T-helper 2 cell treated with Interferon-gamma antibody and Interleukin-4, amounts not matched to agents 100 ng/mL and 5 ng/mL, for 36 hours (primary cell): ENCODE results near the gene EFNA3. TPM values are rescaled to one million over a fixed set of nuclear protein-coding genes. Genes with fewer than 3 reads are reported as not detected.

Source experiments
- intact Hi-C: fragments of 100-400 bp; cut with micrococcal nuclease; formaldehyde crosslinking; loops from one replicate; pipeline ENCODE4 v1.15.1; 2023
- total RNA-seq: library from RNA; stranded (reverse); gene quantifications from 2 replicates; pipeline ENCODE4 v1.2.3, GENCODE V29; 2022

The EFNA3 gene
- total RNA-seq, 1 donor from 2014 or later: 2.4 TPM

DNA sequence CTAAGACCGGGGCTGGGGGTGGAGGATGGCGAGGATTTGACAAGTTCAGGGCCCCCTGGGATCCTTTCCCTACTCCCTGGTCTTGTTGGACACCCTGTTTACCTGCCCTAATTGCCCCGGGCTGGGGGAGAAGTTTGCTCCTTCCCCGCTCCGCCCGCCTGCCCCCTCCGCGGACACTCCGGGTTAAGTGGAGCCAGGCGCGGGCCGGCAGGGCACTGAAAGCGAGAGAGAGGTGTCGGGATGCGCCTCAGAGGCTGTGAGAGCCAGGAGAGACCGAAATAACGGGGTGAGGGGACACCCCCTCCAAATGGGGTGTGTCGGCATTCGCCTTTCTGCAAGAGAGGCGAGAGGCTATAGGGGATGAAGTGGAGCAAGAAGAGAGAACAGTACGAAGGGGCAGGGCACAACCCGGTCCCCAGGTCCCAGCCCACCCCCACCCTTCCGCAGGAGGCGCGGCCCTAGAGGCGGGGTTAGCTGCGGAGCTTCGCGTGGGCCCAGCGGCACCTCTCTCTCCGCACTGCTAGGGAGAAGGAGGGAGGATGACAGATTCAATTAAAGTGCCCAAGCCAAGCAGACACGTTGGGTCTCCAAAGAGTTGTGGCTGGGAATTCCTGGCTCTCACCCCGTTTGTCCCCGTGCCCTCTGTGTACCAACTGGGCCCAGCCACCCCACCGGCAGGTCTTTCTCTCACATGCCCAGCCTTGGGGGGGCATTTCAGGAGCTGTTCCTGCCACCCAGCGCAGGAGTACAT, 3.8 kb downstream of the EFNA3 start:
- intact Hi-C loops: no loop called here

DNA sequence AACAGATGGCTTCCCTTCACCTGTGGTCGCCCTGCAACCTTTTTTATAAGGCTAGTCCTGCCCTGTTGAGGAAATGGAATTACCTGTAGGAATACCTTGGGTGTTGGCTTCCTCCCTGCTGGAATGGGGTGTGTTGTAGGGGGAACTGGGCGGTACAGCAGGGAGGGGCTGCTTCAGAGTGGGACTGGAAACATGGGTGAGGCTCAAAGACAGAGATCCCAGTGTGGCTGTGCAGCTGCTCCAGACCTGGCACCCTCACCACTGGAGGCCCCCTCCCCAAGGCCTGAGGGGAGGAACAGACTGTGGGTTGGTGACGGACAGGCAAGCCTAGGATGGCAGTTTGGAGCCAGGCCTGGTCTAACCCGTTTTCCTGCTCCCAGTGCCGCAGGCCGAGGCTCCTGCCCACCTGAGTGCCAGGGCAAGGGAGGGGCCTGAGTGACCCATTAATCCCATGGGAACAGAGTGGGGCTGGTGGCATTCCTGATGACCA, 4.5 kb downstream of the EFNA3 start:
- intact Hi-C loops: no loop called here

DNA sequence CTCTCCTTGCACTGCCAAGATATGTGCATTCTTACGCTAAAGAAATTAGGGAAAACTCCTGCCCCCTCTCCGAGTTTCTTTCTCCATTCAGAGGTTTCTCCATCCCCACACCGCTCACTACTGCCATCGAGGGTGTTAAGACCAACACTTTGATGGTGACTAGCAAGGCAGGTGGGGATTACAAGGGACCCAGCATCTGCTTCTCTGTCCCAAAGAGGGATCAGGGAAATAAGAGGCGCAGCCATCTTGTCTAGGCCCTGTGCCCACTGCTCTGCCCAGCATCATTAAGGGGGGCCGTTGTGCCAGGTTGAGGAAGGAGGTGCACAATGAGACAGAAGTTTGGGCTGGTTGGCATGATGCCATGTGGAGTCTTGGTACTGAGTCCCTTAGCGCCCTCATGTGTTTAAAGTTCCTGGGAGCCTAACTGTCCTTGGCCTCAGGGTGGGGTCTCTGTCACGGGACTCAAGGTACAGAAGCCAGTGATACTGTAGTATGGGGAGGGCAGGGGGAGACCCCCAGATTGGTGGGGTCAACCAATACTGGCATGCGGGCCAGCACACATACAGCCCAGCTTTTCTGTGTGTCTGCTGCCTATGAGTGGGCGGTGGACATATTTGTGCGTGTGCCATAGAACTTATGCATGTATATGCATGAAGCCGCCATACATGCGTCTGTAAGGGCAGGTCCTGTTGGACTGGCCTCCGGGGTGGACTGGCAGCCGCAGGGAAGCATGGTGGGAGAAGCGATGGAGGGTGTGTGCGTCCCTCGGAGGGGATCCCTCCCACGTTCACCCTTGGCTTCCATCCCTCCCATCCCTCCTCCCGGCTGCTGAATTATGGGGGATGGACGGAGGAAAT, 5.5 kb downstream of the EFNA3 start:
- intact Hi-C loops: loop anchor here (1.0 to 2.0 kb wide), 4 partner anchors 21 to 81 kb away; partner anchors contain the start of genes EFNA4, SLC50A1 and ZBTB7B

DNA sequence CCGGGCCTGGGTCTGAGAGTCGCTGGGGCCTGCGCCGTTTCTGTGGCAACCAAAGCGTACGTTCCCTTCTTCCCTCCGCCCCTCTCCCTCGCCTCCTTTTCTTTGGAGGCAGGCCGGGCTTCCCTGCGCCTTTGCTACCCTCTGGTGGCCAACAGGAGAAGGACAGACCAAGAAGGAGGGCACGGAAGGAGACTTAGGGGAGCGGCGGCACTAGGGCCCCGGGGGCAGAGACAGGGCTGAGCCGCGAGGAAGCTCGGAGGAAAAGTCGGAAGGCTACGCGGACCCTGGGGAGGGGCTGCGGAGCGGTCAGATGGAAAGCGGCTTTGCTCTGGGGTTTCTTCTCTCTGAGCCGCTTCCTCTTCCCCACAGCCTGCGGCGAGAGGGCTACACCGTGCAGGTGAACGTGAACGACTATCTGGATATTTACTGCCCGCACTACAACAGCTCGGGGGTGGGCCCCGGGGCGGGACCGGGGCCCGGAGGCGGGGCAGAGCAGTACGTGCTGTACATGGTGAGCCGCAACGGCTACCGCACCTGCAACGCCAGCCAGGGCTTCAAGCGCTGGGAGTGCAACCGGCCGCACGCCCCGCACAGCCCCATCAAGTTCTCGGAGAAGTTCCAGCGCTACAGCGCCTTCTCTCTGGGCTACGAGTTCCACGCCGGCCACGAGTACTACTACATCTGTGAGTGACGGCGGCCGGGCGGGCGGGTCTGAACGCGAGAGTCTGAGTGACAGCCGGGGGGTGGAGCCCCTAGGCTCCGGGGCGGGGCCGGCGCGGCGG, 6.3 kb downstream of the EFNA3 start:
- intact Hi-C loops: loop anchor here (1.0 to 5.0 kb wide), 6 partner anchors 22 to 772 kb away; partner anchors contain the start of genes EFNA4, GON4L, SLC50A1 and SYT11

DNA sequence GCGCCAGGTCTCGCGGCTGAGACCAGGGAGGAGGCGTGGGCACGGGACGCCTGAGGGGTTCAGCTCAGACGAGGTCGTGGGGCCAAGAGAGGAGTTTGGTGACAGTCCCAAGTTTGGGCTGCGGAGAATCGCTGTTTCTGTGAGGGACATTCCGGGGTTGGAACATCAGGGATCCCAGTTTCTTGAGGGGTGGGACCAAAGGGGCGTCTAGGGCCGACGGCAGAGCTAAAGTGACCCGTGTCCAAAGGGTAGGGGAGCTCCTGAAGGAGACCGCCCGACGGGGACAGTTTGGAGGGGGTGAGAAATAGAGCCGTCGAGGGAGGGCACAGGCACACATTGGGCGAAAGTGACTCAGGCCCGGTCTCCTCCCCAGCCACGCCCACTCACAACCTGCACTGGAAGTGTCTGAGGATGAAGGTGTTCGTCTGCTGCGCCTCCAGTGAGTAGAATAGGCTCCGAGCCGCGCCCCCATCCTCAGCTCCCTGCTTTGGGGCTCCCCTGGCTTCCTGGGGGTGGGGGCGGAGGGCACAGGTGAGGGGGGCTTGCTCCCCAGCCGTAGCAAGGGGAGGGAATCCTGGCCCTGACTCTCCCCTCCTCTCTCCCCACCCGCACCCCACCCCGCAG, 7.0 kb downstream of the EFNA3 start:
- intact Hi-C loops: loop anchor here (1.0 to 5.0 kb wide), 4 partner anchors 49 to 772 kb away; partner anchors contain the start of genes GON4L, SLC50A1, SYT11 and UBE2Q1

DNA sequence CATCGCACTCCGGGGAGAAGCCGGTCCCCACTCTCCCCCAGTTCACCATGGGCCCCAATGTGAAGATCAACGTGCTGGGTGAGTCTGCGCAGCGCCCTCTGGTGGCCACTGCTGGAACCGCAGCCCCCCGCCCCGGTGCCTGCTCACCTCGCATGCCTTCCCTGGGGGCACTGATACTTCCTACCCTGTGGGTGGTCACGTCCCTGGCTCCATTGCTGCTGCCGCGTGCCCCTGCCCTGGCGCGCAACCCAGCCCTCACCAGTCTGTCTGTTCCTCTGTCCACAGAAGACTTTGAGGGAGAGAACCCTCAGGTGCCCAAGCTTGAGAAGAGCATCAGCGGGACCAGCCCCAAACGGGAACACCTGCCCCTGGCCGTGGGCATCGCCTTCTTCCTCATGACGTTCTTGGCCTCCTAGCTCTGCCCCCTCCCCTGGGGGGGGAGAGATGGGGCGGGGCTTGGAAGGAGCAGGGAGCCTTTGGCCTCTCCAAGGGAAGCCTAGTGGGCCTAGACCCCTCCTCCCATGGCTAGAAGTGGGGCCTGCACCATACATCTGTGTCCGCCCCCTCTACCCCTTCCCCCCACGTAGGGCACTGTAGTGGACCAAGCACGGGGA, 7.6 kb downstream of the EFNA3 start:
- intact Hi-C loops: loop anchor here (5.0 kb wide), 1 partner anchor 771 kb away; the partner anchor contains the start of genes GON4L and SYT11

DNA sequence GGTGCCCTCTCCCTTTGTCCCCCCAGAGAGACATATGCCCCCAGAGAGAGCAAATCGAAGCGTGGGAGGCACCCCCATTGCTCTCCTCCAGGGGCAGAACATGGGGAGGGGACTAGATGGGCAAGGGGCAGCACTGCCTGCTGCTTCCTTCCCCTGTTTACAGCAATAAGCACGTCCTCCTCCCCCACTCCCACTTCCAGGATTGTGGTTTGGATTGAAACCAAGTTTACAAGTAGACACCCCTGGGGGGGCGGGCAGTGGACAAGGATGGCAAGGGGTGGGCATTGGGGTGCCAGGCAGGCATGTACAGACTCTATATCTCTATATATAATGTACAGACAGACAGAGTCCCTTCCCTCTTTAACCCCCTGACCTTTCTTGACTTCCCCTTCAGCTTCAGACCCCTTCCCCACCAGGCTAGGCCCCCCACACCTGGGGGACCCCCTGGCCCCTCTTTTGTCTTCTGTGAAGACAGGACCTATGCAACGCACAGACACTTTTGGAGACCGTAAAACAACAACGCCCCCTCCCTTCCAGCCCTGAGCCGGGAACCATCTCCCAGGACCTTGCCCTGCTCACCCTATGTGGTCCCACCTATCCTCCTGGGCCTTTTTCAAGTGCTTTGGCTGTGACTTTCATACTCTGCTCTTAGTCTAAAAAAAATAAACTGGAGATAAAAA, 8.4 kb downstream of the EFNA3 start:
- intact Hi-C loops: loop anchor here (5.0 kb wide), 1 partner anchor 770 kb away; the partner anchor contains the start of genes GON4L and SYT11

DNA sequence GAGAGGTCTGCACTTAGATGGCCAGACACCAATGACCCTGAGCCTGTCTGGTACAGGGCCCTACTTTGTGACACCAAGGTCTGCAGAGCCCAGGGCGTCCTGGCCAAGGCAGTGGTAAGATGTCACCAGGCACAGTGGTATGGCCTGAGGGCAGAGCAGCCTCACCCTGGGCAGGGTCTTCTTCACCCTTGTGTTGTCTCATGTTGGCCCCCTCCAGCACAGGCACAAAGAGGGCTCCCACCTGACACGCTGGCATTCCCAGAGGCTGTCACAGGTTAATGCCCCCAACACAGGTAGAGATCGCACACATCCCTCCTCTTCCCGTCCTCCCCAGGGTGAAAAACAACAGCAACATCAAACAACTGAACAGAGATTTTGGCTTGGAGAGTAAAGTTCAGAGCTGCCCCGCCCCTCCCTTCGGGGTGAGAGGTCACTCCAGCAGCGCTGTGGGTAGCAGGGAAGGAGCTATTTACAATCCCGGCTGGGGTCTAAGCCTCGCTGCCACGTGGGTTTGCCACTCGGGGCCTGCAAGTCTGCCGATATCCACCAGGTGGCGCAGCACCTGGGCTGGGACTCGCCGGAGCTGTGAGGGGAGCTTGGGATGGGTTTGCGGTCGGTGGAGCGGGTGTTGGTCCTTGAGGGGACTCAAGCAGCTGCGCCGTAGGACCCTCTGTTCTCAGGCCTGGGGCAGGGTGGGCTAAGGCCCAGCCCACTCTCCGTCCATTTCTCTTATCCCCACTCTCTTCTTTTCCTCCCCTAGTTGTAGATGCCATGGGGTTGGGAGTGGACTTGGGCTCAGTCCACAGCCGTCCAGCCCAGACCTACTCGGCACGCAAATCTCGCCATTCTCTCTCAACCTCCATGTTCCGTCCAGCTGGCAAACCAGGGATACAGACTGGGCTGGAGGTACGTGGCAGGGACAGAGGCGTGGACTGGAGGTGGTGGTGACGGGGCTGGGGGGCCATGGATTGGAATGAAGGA, 12.7 kb downstream of the EFNA3 start:
- intact Hi-C loops: loop anchor here (1.0 to 5.0 kb wide), 2 partner anchors 36 to 76 kb away; partner anchors contain the start of gene EFNA1

DNA sequence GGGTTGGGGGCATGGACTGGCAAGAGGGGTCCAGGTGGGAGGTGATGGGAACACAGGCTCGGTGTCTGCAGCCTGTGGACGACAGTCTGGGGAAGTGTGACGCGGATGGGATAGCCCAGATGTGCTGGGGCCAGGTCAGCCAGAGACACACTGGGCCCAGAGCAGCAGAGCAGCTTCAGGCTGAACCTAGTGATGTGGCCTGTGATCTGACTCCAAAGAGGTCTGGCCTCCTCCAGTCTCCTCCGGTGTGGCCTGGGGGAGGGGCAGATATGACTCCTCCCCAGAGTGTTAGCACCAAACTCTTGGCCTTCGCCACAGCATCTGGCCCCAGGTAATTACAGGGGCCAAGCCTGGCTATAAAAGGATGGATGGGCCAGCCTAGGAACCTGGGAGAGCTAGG, 13.5 kb downstream of the EFNA3 start:
- intact Hi-C loops: loop anchor here (5.0 kb wide), 1 partner anchor 35 kb away; the partner anchor contains the start of gene EFNA1

DNA sequence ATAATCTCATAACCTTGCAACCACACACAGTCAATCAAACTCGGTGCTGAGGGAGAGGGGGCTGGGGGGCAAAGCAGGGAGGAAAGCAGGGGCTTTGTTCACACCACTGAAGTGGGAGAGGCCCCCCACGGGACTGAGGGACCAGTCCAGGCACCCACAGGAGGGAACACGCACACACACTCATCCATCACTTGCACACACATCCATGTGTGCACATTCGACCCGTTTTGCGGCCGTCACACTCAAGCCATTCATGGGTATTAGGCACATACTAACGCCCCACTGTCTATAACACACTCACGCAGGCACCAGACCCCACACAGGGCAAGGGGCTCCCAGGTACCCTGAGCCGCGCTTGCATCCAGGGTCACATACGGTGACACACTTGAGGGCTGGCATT, 14.0 kb downstream of the EFNA3 start:
- intact Hi-C loops: loop anchor here (5.0 kb wide), 1 partner anchor 35 kb away; the partner anchor contains the start of gene EFNA1

DNA sequence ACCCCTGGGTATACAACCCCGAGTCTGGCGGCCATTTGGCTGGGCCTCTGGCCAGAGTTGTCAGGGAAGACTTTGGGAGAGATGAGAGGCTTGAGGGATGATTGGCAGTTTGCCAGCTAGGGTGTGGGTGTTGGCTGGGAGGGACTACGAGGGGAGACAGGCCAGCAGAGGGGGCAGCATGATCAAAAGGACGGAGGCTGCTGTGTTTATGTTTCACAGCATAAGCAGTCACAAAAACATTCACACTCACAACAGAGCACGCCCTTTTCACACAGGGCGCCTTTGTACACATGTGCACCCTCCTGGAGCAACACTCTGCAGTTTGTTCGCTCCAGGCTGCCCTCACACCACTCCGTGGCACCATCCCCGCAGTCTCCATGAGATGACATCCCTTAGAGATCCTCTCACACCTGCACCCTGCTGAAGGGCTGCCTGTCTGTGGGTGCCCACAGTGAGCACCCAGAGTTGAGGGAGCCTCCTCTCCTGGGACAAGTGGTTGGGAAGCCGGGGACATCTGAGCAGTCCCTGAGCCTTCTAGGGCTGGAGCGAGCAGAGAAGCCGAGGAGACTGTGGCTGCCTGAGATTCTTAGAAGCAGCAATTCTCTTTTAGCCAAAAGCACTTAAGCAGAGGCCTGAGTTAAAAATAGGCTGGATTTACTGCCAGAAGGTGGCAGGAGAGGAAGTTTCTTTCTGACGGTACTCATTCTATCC, 15.4 kb downstream of the EFNA3 start:
- intact Hi-C loops: loop anchor here (1.0 to 5.0 kb wide), 2 partner anchors 33 to 74 kb away; partner anchors contain the start of gene EFNA1

DNA sequence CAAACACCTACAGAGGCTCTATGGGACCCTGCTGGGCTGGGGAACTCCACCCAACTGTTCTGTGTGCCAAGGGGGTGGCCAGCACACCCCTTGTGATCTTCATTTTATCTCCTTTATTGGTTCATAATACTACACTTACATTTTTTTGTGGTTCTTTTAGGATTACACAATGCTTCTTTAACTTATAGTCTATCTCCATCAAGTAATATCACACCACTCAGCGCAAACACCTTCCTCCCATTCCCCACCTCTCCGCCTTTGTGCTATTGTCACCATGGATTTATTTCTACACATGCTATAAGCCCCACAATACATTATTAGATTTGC, 15.9 kb downstream of the EFNA3 start:
- intact Hi-C loops: loop anchor here (1.0 to 5.0 kb wide), 2 partner anchors 33 to 74 kb away; partner anchors contain the start of gene EFNA1

DNA sequence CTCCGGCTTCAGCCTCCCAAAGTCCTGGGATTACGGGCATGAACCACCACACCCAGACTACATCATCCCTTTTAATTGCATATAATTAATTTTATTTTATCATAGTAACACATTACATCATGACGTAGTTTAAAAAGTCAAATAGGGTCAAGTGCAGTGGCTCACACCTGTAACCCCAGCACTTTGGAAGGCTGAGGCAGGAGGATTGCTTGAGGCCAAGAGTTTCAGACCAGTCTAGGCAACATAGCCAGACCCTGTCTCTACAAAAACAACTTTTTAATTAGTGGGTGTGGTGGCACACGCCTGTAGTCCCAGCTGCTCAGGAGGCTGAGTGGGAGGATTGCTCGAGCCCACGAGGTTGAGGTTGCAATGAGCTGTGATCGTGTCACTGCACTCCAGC, 20.7 kb downstream of the EFNA3 start:
- intact Hi-C loops: no loop called here

DNA sequence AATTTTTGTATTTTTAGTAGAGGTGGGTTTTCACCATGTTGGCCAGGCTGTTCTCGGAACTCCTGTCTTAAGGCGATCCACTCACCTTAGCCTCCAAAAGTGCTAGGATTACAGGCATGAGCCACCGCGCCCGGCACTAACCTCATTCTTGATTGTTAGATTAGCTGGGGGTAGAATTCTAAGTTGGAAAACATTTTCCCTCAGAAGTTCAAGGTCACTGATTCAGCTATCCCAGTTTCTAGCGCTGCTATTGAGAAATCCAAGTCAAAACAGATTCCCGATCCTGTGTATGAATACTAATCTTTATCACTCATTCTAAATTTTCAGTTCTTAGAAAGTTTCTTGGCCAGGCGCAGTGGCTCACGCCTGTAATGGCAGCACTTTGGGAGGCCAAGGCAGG, 24.7 kb downstream of the EFNA3 start:
- intact Hi-C loops: no loop called here

DNA sequence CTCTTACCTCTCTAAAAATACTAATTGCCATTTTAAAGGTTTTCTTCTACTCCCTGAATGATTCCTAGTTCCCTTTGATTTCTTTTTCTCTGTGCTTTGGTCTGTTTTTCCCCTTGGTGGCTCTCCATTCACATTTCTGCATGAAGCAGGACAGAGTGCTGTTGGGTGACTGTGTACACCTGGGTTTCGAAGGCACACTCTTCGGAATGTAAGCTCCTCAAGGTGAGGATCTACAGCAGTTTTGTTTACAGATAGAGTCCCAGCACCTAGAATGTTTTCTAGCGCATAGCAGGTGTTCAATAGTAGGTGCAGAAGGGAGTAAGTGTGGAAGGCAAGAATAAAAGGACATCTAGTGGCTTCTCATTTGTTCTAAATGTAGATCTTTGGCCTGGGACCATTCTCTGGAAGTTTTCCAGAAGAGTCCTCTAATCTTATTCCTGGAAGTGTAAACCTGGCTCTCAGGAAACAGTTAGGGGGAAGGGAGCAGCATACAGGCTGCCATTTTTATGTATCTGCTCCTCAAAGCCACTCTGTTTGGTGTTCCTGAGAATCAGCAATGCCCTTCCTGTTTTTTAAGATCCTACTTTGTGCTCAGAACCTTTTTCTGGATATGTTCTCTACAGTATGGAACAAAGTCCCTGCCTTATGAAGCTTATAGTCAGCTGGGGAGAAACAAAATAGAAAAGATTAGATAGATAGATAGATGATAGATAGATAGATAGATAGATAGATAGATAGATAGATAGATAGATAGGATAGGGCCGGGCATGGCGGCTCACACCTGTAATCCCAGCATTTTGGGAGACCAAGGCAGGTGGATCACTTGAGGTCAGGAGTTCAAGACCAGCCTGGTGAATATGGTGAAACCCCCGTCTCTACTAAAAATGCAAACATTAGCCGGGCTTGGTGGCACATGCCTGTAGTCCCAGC, 26.2 kb downstream of the EFNA3 start:
- intact Hi-C loops: no loop called here

DNA sequence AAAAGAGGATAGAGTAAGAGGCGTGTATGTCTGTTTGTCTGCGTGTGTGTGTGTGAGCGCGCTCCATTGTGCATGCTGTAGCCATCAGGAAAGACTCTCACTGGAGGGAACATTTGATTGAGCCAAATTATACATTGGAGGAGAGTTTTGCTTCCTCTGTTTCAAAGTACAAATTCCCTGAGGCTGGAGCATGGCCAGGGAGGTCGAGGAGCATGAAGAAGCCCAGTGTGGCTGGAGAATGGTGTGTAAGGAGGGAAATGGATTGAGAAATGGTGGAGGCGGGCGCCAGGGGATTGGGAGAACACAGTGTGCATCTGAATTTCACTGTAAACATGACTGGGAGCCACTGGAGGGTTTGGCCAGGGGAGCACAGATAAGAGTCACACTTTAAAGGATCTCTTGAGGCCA, 27.0 kb downstream of the EFNA3 start:
- intact Hi-C loops: no loop called here
